Measurements from ENCODE around the gene PDCL3. TPM values are rescaled to one million over a fixed set of nuclear protein-coding genes. Genes with fewer than 3 reads are reported as not detected.

The PDCL3 gene
- polyA plus RNA-seq, 2 of the 4 experiments (the other 2 are of a cell fraction) = 63.1 to 64.1 TPM

DNA sequence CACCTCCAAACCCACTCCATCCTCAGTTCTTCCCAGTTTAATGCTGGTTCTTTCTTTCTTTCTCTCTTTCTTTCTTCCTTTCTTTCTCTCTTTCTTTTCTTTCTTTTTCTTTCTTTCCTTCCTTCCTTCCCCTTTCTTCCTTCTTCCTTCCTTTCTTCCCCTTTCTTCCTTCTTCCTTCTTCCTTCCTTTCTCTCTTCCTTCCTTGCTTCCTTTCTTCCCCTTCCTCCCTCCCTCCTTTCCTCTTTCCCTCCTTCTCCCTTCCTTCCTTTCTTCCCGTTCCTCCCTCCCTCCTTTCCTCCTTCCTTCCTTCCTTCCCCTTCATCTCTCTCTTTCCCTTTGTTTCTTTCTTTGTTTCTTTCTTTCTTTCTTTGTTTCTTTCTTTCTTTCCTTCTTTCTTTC, 50.9 kb downstream of the PDCL3 start (continued):
- TF ChIP-seq PBX3 (IDR thresholded peaks at IDR 0.05) = no peak
- no peak for TF ChIP-seq HMGXB4 (CRISPR knock-in tag; IDR thresholded peaks at IDR 0.05; ENCODE audit: borderline replicate concordance)
- TF ChIP-seq MAFK (IDR thresholded peaks at IDR 0.05; ENCODE audit: partially characterized antibody) = no peak
- TF ChIP-seq CHD2 (IDR thresholded peaks at IDR 0.05; ENCODE audit: low read length, partially characterized antibody) = no peak

DNA sequence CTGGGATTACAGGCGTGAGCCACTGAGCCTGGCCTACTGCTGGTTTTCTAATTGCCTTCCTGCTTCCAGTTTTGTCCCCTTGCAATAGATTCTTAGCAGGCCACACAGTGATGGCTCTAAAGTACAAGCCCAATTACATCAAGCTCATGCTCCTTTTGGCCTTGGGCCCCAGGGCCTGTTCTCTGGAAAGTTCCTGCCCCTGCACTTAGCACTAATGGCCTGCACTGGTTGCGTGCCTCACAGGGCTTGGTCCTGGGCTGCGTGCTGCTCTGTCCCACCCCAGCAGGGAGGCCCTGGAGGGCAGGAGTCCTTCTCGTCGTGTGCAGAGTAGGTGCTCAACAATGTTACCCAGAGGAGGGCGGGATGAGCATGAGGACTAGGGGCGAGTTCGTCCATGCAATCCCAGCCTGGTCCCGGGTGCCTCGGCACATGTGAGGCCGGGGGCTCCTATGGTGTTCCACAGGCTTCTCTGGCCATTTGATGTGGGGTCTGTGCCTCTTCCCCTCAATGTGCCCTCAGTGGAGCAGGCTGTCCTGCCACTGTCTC, 51.7 kb downstream of the PDCL3 start:
- H3K9me3 ChIP-seq = no peaks in the 10 kb centered on the region
- WGBS (ENCODE audit: missing lambda C conversion rate) = 87% methylated on average over 1 of the region's 11 CpGs
- ChIA-PET CTCF (no interaction called here), POLR2A (no interaction called here)
- ATAC-seq = no peak
- H3K4me1 ChIP-seq = no peaks in the 10 kb centered on the region
- FAIRE-seq = no peak
- H3K4me3 ChIP-seq = no peak overlapping the region
- TF ChIP-seq ZFP36 (IDR thresholded peaks at IDR 0.05; ENCODE audit: borderline replicate concordance, partially characterized antibody) = no peak
- no peak for TF ChIP-seq SMC3 (IDR thresholded peaks at IDR 0.05)
- TF ChIP-seq SREBF2 (IDR thresholded peaks at IDR 0.05) = no peak
- TF ChIP-seq ZSCAN20 (CRISPR knock-in tag; IDR thresholded peaks at IDR 0.05) = no peak
- no peak for TF ChIP-seq E2F6 (IDR thresholded peaks at IDR 0.05; ENCODE audit: borderline replicate concordance, low read depth)
- TF ChIP-seq HMGXB4 (CRISPR knock-in tag; IDR thresholded peaks at IDR 0.05; ENCODE audit: borderline replicate concordance) = no peak
- TF ChIP-seq NR3C1 (IDR thresholded peaks at IDR 0.05) = no peak
- TF ChIP-seq HOXB5 (CRISPR knock-in tag; IDR thresholded peaks at IDR 0.05) = no peak
- no peak overlapping the region for H3K4me2 ChIP-seq
- DNase-seq (ENCODE audit: low read depth in 1 of 2, low spot score in 1 of 2) = no peak
- no peak overlapping the region for H3K27ac ChIP-seq

DNA sequence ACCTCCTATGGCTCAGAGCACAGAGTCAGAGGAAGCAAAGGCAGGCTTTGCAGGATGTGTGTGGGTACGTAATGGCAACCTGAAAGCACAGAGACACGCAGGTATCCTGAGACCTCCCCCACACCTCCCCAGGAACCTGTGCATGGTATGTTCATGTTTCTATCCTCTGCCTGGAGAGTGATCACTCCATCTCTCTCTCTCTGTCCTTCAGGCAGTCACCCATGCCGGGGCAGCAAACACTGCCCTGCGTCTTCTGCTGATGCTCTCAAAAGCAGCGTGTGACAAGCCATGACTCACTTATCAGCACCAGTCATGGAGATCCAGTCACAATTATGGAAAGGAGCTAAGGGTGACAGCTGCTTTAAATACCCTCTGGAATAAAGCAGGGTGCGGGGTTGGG, 52.7 kb downstream of the PDCL3 start:
- CTCF ChIA-PET = interaction anchor here (6.9 kb wide), 1 partner anchor 7 kb away, joined by 67 read pairs; no protein-coding TSS in a partner anchor
- no peak overlapping the region for H3K4me2 ChIP-seq
- H3K4me1 ChIP-seq = no peaks in the 10 kb centered on the region
- no peak overlapping the region for H3K4me3 ChIP-seq
- no peaks in the 10 kb centered on the region for H3K9me3 ChIP-seq
- POLR2A ChIA-PET = no interaction called here
- 51% methylated on average over 6 of the region's 6 CpGs for WGBS (ENCODE audit: missing lambda C conversion rate)
- TF ChIP-seq, protein P1, sequence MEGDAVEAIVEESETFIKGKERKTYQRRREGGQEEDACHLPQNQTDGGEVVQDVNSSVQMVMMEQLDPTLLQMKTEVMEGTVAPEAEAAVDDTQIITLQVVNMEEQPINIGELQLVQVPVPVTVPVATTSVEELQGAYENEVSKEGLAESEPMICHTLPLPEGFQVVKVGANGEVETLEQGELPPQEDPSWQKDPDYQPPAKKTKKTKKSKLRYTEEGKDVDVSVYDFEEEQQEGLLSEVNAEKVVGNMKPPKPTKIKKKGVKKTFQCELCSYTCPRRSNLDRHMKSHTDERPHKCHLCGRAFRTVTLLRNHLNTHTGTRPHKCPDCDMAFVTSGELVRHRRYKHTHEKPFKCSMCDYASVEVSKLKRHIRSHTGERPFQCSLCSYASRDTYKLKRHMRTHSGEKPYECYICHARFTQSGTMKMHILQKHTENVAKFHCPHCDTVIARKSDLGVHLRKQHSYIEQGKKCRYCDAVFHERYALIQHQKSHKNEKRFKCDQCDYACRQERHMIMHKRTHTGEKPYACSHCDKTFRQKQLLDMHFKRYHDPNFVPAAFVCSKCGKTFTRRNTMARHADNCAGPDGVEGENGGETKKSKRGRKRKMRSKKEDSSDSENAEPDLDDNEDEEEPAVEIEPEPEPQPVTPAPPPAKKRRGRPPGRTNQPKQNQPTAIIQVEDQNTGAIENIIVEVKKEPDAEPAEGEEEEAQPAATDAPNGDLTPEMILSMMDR (IDR thresholded peaks at IDR 0.05) = no peak
- no peak for TF ChIP-seq MAX (IDR thresholded peaks at IDR 0.05)
- no peak for TF ChIP-seq BCL3 (IDR thresholded peaks at IDR 0.05)
- no peak for TF ChIP-seq ATOH8 (CRISPR knock-in tag; IDR thresholded peaks at IDR 0.05; ENCODE audit: low read depth)
- TF ChIP-seq MYC (IDR thresholded peaks at IDR 0.05; ENCODE audit: borderline replicate concordance, low read length) = no peak
- TF ChIP-seq ESRRA (IDR thresholded peaks at IDR 0.05; ENCODE audit: borderline replicate concordance, low read length) = no peak
- no peak for TF ChIP-seq CBX2 (IDR thresholded peaks at IDR 0.05; ENCODE audit: borderline replicate concordance, low read depth)
- no peak for TF ChIP-seq NPAS2 (CRISPR knock-in tag; IDR thresholded peaks at IDR 0.05; ENCODE audit: borderline replicate concordance)
- TF ChIP-seq RARB (CRISPR knock-in tag; IDR thresholded peaks at IDR 0.05) = no peak
- TF ChIP-seq ZNF302 (CRISPR knock-in tag; IDR thresholded peaks at IDR 0.05) = no peak
- no peak for TF ChIP-seq FOSL2 (IDR thresholded peaks at IDR 0.05)
- TF ChIP-seq FOSL2 (CRISPR knock-in tag; IDR thresholded peaks at IDR 0.05) = no peak
- no peak for TF ChIP-seq MAFK (IDR thresholded peaks at IDR 0.05; ENCODE audit: partially characterized antibody)
- no peak for TF ChIP-seq FOXS1 (CRISPR knock-in tag; IDR thresholded peaks at IDR 0.05)
- ATAC-seq (peak in 1 of 2 experiments; percentile 30; a peak in 1 of 6 replicates), DNase-seq (ENCODE audit: low read depth in 1 of 2, low spot score in 1 of 2) (no peak), FAIRE-seq (no peak)
- H3K27ac ChIP-seq = no peak overlapping the region
